ENCODE measurements around the gene LHFPL6. TPM values are rescaled to one million over a fixed set of nuclear protein-coding genes. Genes with fewer than 3 reads are reported as not detected.

LHFPL6 gene
- total RNA-seq, 3 donors from 2014 or later = 54.2 to 99.6 (median 91.7) TPM

GRCh38 chr13:39317291-39317690, 285.7 kb downstream of the LHFPL6 start:
- Histone ChIP-seq H3K4me3 (no peak overlapping the region), H3K27ac (peak overlapping the region; percentile 2 to 69), H3K36me3 (no peaks in the 10 kb centered on the region), H3K4me1 (peaks cover 0 to 4% of the 10 kb centered on the region in 2 donors), H3K27me3 (no peaks in the 10 kb centered on the region), H3K9me3 (no peaks in the 10 kb centered on the region)
- intact Hi-C loops (cut with DNase I; ENCODE audit: low total_unique reads) = no loop called here
- no peak for DNase-seq (ENCODE audit: low spot score in 2 of 2)
- TF ChIP-seq POLR2AphosphoS5 (IDR thresholded peaks at IDR 0.05) = peak in 1 of 3 donors; percentile 20
- TF ChIP-seq CTCF (IDR thresholded peaks at IDR 0.05) = no peak

GRCh38 chr13:39315796-39316195, 287.2 kb downstream of the LHFPL6 start:
- TF ChIP-seq POLR2A (IDR thresholded peaks at IDR 0.05) = no peak
- TF ChIP-seq POLR2AphosphoS5 (IDR thresholded peaks at IDR 0.05) = no peak
- TF ChIP-seq CTCF (IDR thresholded peaks at IDR 0.05) = no peak
- no peak for DNase-seq (ENCODE audit: low spot score in 2 of 2)
- peaks cover 4 to 5% of the 10 kb centered on the region in 2 donors for H3K4me1 ChIP-seq
- no peaks in the 10 kb centered on the region for H3K36me3 ChIP-seq
- no peaks in the 10 kb centered on the region for H3K27me3 ChIP-seq
- H3K27ac ChIP-seq = no peak overlapping the region
- intact Hi-C loops (cut with DNase I; ENCODE audit: low total_unique reads) = no loop called here
- H3K9me3 ChIP-seq = no peaks in the 10 kb centered on the region
- no peak overlapping the region for H3K4me3 ChIP-seq

- H3K9me3 ChIP-seq = no peaks in the 10 kb centered on the region
- intact Hi-C loops (cut with DNase I; ENCODE audit: low total_unique reads) = no loop called here
- H3K27me3 ChIP-seq = no peaks in the 10 kb centered on the region
- H3K36me3 ChIP-seq = no peaks in the 10 kb centered on the region
- peak overlapping the region in 1 of 2 donors; percentile 8 for H3K27ac ChIP-seq
- H3K4me1 ChIP-seq = peaks cover 4 to 5% of the 10 kb centered on the region in 2 donors
- DNase-seq (ENCODE audit: low spot score in 2 of 2) = no peak
- no peak overlapping the region for H3K4me3 ChIP-seq
- no peak for TF ChIP-seq POLR2AphosphoS5 (IDR thresholded peaks at IDR 0.05)
- TF ChIP-seq CTCF (IDR thresholded peaks at IDR 0.05) = no peak
- TF ChIP-seq POLR2A (IDR thresholded peaks at IDR 0.05) = no peak
Measured at GRCh38 chr13:39313721-39314120, 289.3 kb downstream of the LHFPL6 start.

GRCh38 chr13:39312596-39312995, 290.4 kb downstream of the LHFPL6 start:
- no peaks in the 10 kb centered on the region for H3K36me3 ChIP-seq
- no peak for DNase-seq (ENCODE audit: low spot score in 2 of 2)
- H3K9me3 ChIP-seq = no peaks in the 10 kb centered on the region
- peaks cover 4 to 5% of the 10 kb centered on the region in 2 donors for H3K4me1 ChIP-seq
- TF ChIP-seq POLR2A (IDR thresholded peaks at IDR 0.05) (no peak), POLR2AphosphoS5 (IDR thresholded peaks at IDR 0.05) (no peak), CTCF (IDR thresholded peaks at IDR 0.05) (no peak)
- H3K27me3 ChIP-seq = no peaks in the 10 kb centered on the region
- no peak overlapping the region for H3K4me3 ChIP-seq
- H3K27ac ChIP-seq = no peak overlapping the region
- intact Hi-C loops (cut with DNase I; ENCODE audit: low total_unique reads) = no loop called here

GRCh38 chr13:39311619-39312018, 291.4 kb downstream of the LHFPL6 start:
- intact Hi-C loops (cut with DNase I; ENCODE audit: low total_unique reads) = no loop called here
- TF ChIP-seq POLR2AphosphoS5 (IDR thresholded peaks at IDR 0.05) (no peak), POLR2A (IDR thresholded peaks at IDR 0.05) (no peak), CTCF (IDR thresholded peaks at IDR 0.05) (no peak)
- Histone ChIP-seq H3K4me3 (no peak overlapping the region), H3K4me1 (peaks cover 0 to 5% of the 10 kb centered on the region in 2 donors), H3K27ac (no peak overlapping the region), H3K27me3 (no peaks in the 10 kb centered on the region), H3K36me3 (no peaks in the 10 kb centered on the region), H3K9me3 (no peaks in the 10 kb centered on the region)
- no peak for DNase-seq (ENCODE audit: low spot score in 2 of 2)
